MM.1S (cell line): Measurements from ENCODE around the gene BCLAF3.

Experiments used
- CTCF ChIP-seq: fragments of 300-600 bp; sonication (generic); IDR thresholded peaks from 2 replicates; pipeline ENCODE4 v1.5.1; 2016; ENCODE audit warnings: antibody characterized with exemption, low read length, mixed read lengths
- EZH2 ChIP-seq: fragments of 300-600 bp; sonication (generic); optimal IDR thresholded peaks from 2 replicates; pipeline ENCODE3; 2017; ENCODE audit warnings: low read depth, mild to moderate bottlenecking, antibody characterized with exemption, low read length, mixed read lengths
- EZH2phosphoT487 ChIP-seq: fragments of 300-600 bp; sonication (generic); IDR thresholded peaks from 2 replicates; pipeline ENCODE4 v1.6.1; 2018; ENCODE audit warnings: antibody characterized with exemption, low read length

GRCh38 chrX:20001588-20001987 is 10.7 kb upstream of the BCLAF3 start:
- TF ChIP-seq CTCF (no peak), EZH2 (no peak), EZH2phosphoT487 (no peak)
